Measurements from ENCODE around the gene ZNF69. TPM values are rescaled to one million over a fixed set of nuclear protein-coding genes. Genes with fewer than 3 reads are reported as not detected.
"Not testable (repeated sequence)": the region's sequence is repeated elsewhere in the genome, so short reads cannot be mapped to it uniquely, and the experiment has no call there.

The ZNF69 gene
- total RNA-seq, 1 experiment from 2014 or later: 28.7 TPM

DNA sequence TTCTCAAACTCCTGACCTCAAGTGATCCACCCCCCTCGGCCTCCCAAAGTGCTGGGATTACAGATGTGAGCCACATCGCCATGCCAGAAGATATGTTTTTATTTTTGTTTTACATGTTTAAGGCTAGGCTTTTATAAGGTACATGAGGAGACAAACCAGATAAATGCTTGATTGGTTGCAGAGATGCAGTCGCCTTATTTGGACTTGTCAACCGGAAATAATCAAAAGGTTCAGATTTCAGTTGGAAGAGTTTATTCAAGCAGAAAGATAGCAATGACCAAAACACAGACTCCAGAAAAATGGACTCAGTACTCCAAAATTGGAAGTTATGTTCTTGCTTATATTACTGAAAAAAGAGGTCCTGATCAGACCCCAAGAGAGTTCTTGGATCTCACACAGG, 37.3 kb upstream of the ZNF69 start:
- H3K27ac Mint-ChIP-seq; CTCF ChIA-PET; DNase-seq (ENCODE audit: low spot score); ATAC-seq; POLR2A ChIA-PET; H3K4me3 Mint-ChIP-seq: not testable (repeated sequence)
- H3K27me3 Mint-ChIP-seq (ENCODE audit: low read depth): peaks cover 20% of the 10 kb centered on the region
- peaks cover 24% of the 10 kb centered on the region for H3K36me3 Mint-ChIP-seq
- peaks cover 24% of the 10 kb centered on the region for H3K4me1 Mint-ChIP-seq
- peaks cover 16% of the 10 kb centered on the region for H3K9me3 Mint-ChIP-seq

DNA sequence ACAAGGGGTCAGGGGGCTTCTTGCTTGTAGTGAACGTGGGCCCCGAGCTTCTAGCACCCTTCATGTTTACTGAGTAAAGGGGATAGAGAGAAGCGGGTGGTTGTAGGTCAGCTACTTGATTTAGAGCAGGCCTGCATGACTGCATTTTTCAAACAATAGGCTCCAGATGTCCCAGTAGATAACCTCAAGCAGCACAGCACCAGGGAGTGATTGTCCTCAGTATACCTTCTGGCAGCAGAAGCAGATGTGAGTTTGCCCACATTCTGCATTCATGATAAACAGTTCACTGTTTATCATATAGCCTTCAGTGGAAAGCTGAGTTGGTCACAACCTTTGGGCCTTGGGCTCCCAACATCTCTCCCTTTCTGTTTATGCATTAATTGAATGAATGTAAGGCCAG, 34.2 kb upstream of the ZNF69 start:
- Mint-ChIP-seq H3K36me3 (peaks cover 31% of the 10 kb centered on the region), H3K27me3 (ENCODE audit: low read depth) (peaks cover 15% of the 10 kb centered on the region), H3K27ac (no peak overlapping the region), H3K4me3 (no peak overlapping the region), H3K9me3 (peaks cover 30% of the 10 kb centered on the region), H3K4me1 (peaks cover 10% of the 10 kb centered on the region)
- no peak for TF ChIP-seq CREB1 (CRISPR knock-in tag; IDR thresholded peaks at IDR 0.05)
- no peak for DNase-seq (ENCODE audit: low spot score)
- POLR2A ChIA-PET: no interaction called here
- CTCF ChIA-PET: no interaction called here
- ATAC-seq: no peak

DNA sequence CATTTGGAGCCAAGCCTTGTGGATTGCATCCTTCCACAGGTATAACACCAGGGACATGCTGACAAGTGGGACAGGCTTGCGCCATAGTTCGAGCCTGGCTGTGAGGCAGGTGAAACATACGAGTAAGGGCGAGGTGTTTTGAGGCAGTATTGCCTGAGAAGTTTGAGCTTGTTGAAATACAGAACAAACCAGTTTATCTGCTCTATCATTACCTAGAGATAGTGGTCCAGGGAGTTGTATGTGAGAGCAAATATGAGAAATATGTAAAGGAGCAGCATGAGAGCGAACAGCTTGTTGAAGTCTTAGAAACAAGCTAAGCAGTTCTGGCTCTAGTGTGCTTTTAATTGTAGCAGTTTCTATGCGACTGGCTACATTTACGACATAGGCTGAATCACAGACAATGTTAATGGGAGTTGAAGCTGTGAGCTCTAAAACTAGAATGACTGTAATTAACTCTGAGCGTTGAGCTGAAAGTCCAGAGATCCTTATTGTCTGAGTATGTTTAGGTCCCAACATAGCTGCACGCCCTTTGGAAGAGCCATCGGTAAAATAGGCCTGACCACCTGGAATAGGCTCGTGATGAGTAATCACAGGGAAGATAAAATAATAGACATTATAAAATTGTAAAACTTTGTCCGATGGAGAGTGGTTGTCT, 30.9 kb upstream of the ZNF69 start:
- H3K36me3 Mint-ChIP-seq: peaks cover 36% of the 10 kb centered on the region
- H3K4me1 Mint-ChIP-seq: no peaks in the 10 kb centered on the region
- no peak overlapping the region for H3K4me3 Mint-ChIP-seq
- POLR2A ChIA-PET: no interaction called here
- H3K9me3 Mint-ChIP-seq: peaks cover 51% of the 10 kb centered on the region
- no peak for DNase-seq (ENCODE audit: low spot score)
- H3K27me3 Mint-ChIP-seq (ENCODE audit: low read depth): no peaks in the 10 kb centered on the region; the same call in none of the 2 replicates
- H3K27ac Mint-ChIP-seq: no peak overlapping the region
- TF ChIP-seq CBFB (CRISPR knock-in tag; IDR thresholded peaks at IDR 0.05; ENCODE audit: low read depth): no peak
- no peak for TF ChIP-seq OVOL2 (CRISPR knock-in tag; IDR thresholded peaks at IDR 0.05; ENCODE audit: borderline replicate concordance)
- TF ChIP-seq GRHL2 (CRISPR knock-in tag; IDR thresholded peaks at IDR 0.05; ENCODE audit: insufficient replicate concordance, severe bottlenecking): no peak
- TF ChIP-seq, protein P1, sequence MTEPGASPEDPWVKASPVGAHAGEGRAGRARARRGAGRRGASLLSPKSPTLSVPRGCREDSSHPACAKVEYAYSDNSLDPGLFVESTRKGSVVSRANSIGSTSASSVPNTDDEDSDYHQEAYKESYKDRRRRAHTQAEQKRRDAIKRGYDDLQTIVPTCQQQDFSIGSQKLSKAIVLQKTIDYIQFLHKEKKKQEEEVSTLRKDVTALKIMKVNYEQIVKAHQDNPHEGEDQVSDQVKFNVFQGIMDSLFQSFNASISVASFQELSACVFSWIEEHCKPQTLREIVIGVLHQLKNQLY (CRISPR knock-in tag; IDR thresholded peaks at IDR 0.05): no peak
- TF ChIP-seq AFF4 (CRISPR knock-in tag; IDR thresholded peaks at IDR 0.05; ENCODE audit: borderline replicate concordance): no peak
- TF ChIP-seq TEAD4 (CRISPR knock-in tag; IDR thresholded peaks at IDR 0.05): no peak
- TF ChIP-seq ELF4 (CRISPR knock-in tag; IDR thresholded peaks at IDR 0.05; ENCODE audit: low read depth): no peak
- TF ChIP-seq SMAD4 (CRISPR knock-in tag; IDR thresholded peaks at IDR 0.05): no peak
- TF ChIP-seq ZNF263 (CRISPR knock-in tag; IDR thresholded peaks at IDR 0.05; ENCODE audit: low read depth): no peak
- TF ChIP-seq NFYB (CRISPR knock-in tag; conservative IDR thresholded peaks at IDR 0.05; ENCODE audit: low read depth): no peak
- TF ChIP-seq, protein P2, sequence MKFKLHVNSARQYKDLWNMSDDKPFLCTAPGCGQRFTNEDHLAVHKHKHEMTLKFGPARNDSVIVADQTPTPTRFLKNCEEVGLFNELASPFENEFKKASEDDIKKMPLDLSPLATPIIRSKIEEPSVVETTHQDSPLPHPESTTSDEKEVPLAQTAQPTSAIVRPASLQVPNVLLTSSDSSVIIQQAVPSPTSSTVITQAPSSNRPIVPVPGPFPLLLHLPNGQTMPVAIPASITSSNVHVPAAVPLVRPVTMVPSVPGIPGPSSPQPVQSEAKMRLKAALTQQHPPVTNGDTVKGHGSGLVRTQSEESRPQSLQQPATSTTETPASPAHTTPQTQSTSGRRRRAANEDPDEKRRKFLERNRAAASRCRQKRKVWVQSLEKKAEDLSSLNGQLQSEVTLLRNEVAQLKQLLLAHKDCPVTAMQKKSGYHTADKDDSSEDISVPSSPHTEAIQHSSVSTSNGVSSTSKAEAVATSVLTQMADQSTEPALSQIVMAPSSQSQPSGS (CRISPR knock-in tag; IDR thresholded peaks at IDR 0.05; ENCODE audit: borderline replicate concordance, low read depth): no peak
- no peak for TF ChIP-seq JUN (CRISPR knock-in tag; IDR thresholded peaks at IDR 0.05)
- ATAC-seq: no peak
- CTCF ChIA-PET: interaction anchor here (1.2 to 1.5 kb wide), 2 partner anchors 45 to 59 kb away, joined by 4 to 5 read pairs; no protein-coding TSS in a partner anchor

- no peak for DNase-seq (ENCODE audit: low spot score)
- TF ChIP-seq ZNF263 (CRISPR knock-in tag; IDR thresholded peaks at IDR 0.05; ENCODE audit: low read depth) (no peak), NR3C1 (CRISPR knock-in tag; conservative IDR thresholded peaks at IDR 0.05; ENCODE audit: low read depth) (no peak), USF2 (CRISPR knock-in tag; IDR thresholded peaks at IDR 0.05) (no peak)
- TF ChIP-seq, protein P3, sequence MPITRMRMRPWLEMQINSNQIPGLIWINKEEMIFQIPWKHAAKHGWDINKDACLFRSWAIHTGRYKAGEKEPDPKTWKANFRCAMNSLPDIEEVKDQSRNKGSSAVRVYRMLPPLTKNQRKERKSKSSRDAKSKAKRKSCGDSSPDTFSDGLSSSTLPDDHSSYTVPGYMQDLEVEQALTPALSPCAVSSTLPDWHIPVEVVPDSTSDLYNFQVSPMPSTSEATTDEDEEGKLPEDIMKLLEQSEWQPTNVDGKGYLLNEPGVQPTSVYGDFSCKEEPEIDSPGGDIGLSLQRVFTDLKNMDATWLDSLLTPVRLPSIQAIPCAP (CRISPR knock-in tag; IDR thresholded peaks at IDR 0.05): no peak
- TF ChIP-seq, protein P1 (CRISPR knock-in tag; IDR thresholded peaks at IDR 0.05): no peak
- Mint-ChIP-seq H3K4me3 (no peak overlapping the region), H3K4me1 (no peaks in the 10 kb centered on the region), H3K9me3 (peaks cover 64% of the 10 kb centered on the region), H3K27me3 (ENCODE audit: low read depth) (no peaks in the 10 kb centered on the region; the same call in none of the 2 replicates), H3K36me3 (peaks cover 47% of the 10 kb centered on the region), H3K27ac (no peak overlapping the region)
- ChIA-PET POLR2A (no interaction called here), CTCF (no interaction called here)
- ATAC-seq: no peak
Measured at GRCh38 chr19:11860721-11861120, 26.9 kb upstream of the ZNF69 start.

Measured in WTC11 (cell line).